HG03575 (cell line): Measurements from ENCODE around the gene NUAK2.
"Not testable (repeated sequence)": the region's sequence is repeated elsewhere in the genome, so short reads cannot be mapped to it uniquely, and the experiment has no call there.

Source experiments
- ATAC-seq: cut with Tn5 transposase; IDR thresholded peaks from one replicate; pipeline ENCODE4 v1.9.1; 2021; ENCODE audit not compliant: unreplicated experiment, insufficient number of reproducible peaks, low FRiP score; ENCODE audit errors: extremely low read depth

Gene NUAK2

GRCh38 chr1:205321162-205321958 is at the start of gene NUAK2:
NUAK2 (minus strand) TSS chr1:205321745; CDS start chr1:205321628, 117 bp downstream.
- ATAC-seq, result no peak

GRCh38 chr1:205370780-205371179 is 49.2 kb upstream of the NUAK2 start:
- no peak for ATAC-seq

GRCh38 chr1:205369701-205370123 is 48.2 kb upstream of the NUAK2 start:
- ATAC-seq, result no peak

GRCh38 chr1:205368478-205368877 is 46.9 kb upstream of the NUAK2 start:
- no peak for ATAC-seq

GRCh38 chr1:205365945-205366463 is 44.5 kb upstream of the NUAK2 start:
- no peak for ATAC-seq

- ATAC-seq, result not testable (repeated sequence)
These were observed 43.5 kb upstream of the NUAK2 start for GRCh38 chr1:205365086-205365485.

- no peak for ATAC-seq
These were observed 39.3 kb upstream of the NUAK2 start for GRCh38 chr1:205360891-205361290.

GRCh38 chr1:205359771-205360565 is 38.4 kb upstream of the NUAK2 start:
- no peak for ATAC-seq

GRCh38 chr1:205358579-205358978 is 37.0 kb upstream of the NUAK2 start:
- ATAC-seq, result no peak

- ATAC-seq, result no peak
These were observed 36.0 kb upstream of the NUAK2 start for GRCh38 chr1:205357567-205357966.

GRCh38 chr1:205356440-205357139 is 35.0 kb upstream of the NUAK2 start, which contains the start of gene KLHDC8A:
KLHDC8A (minus strand) TSS chr1:205356922; CDS start chr1:205343604, 13,318 bp downstream.
- ATAC-seq, result no peak

- ATAC-seq, result no peak
These were observed 33.5 kb upstream of the NUAK2 start for GRCh38 chr1:205355075-205355453.

GRCh38 chr1:205354259-205355074 is 32.9 kb upstream of the NUAK2 start:
- no peak for ATAC-seq

GRCh38 chr1:205353612-205354011 is 32.1 kb upstream of the NUAK2 start:
- no peak for ATAC-seq

- no peak for ATAC-seq
These were observed 31.6 kb upstream of the NUAK2 start for GRCh38 chr1:205353191-205353590.

GRCh38 chr1:205351984-205352713 is 30.6 kb upstream of the NUAK2 start:
- ATAC-seq, result no peak

- no peak for ATAC-seq
These were observed 29.2 kb upstream of the NUAK2 start for GRCh38 chr1:205350691-205351141.

- ATAC-seq, result no peak
These were observed 28.6 kb upstream of the NUAK2 start for GRCh38 chr1:205350124-205350523.
